ENCODE data around the gene NRSN2.

Gene NRSN2

DNA sequence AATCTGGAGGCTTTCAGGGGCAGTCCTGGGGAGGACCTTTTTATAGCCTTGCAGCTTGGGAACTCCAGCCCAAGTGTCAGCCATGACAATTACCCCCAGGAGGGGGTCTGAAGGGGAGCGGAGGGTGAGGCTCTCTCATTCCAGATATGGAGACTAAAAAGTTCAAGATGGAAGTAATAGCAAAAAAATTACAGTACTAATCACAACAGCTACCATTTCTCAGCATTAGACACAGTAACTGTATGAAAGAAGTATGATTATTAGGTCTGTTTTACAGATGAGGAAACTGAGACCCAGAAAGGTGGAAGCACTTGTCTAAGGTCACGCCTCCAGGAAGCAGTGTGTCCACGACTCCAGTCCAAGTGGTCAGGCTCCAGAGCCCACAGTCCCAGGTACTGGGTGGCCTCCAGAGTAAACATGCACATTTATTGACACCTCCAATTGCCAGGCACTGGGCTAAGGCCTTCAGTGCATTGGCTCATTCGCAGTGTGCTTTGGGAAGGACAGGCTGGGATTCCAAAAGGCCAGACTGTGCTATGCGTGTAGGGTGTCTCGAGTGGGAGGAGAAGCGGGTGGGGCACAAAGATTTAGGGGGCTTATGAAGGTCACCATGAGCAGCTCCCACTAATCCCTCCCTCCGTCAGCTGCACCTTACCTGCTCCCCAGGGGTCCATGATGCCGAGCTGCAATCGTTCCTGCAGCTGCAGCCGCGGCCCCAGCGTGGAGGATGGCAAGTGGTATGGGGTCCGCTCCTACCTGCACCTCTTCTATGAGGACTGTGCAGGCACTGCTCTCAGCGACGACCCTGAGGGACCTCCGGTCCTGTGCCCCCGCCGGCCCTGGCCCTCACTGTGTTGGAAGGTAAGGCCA is 2.3 kb downstream of the NRSN2 start:
- TF ChIP-seq ZBTB7A (IDR thresholded peaks at IDR 0.05; ENCODE audit: low read depth) (no peak), FOXM1 (IDR thresholded peaks at IDR 0.05; ENCODE audit: borderline replicate concordance, low read depth) (no peak), YY1 (IDR thresholded peaks at IDR 0.05; ENCODE audit: low read depth) (no peak), EGR1 (IDR thresholded peaks at IDR 0.05) (no peak), TEAD4 (IDR thresholded peaks at IDR 0.05) (no peak), RAD21 (IDR thresholded peaks at IDR 0.05; ENCODE audit: low read depth) (no peak), CEBPB (IDR thresholded peaks at IDR 0.05) (no peak), NFIC (IDR thresholded peaks at IDR 0.05) (no peak), TCF12 (IDR thresholded peaks at IDR 0.05; ENCODE audit: low read depth) (no peak), REST (IDR thresholded peaks at IDR 0.05; ENCODE audit: low read depth) (no peak), CREB1 (IDR thresholded peaks at IDR 0.05; ENCODE audit: low read depth) (no peak), USF1 (IDR thresholded peaks at IDR 0.05) (no peak), TAF1 (IDR thresholded peaks at IDR 0.05; ENCODE audit: low read depth) (no peak), EP300 (IDR thresholded peaks at IDR 0.05; ENCODE audit: borderline replicate concordance) (no peak), MAX (IDR thresholded peaks at IDR 0.05) (no peak)

- TF ChIP-seq FOXM1 (IDR thresholded peaks at IDR 0.05; ENCODE audit: borderline replicate concordance, low read depth) (no peak), TEAD4 (IDR thresholded peaks at IDR 0.05) (no peak), EP300 (IDR thresholded peaks at IDR 0.05; ENCODE audit: borderline replicate concordance) (no peak), NFIC (IDR thresholded peaks at IDR 0.05) (no peak), YY1 (IDR thresholded peaks at IDR 0.05; ENCODE audit: low read depth) (no peak), TAF1 (IDR thresholded peaks at IDR 0.05; ENCODE audit: low read depth) (no peak), TCF12 (IDR thresholded peaks at IDR 0.05; ENCODE audit: low read depth) (no peak), CEBPB (IDR thresholded peaks at IDR 0.05) (no peak), REST (IDR thresholded peaks at IDR 0.05; ENCODE audit: low read depth) (no peak)
These were observed 6.3 kb downstream of the NRSN2 start for GRCh38 chr20:353166-353565.

DNA sequence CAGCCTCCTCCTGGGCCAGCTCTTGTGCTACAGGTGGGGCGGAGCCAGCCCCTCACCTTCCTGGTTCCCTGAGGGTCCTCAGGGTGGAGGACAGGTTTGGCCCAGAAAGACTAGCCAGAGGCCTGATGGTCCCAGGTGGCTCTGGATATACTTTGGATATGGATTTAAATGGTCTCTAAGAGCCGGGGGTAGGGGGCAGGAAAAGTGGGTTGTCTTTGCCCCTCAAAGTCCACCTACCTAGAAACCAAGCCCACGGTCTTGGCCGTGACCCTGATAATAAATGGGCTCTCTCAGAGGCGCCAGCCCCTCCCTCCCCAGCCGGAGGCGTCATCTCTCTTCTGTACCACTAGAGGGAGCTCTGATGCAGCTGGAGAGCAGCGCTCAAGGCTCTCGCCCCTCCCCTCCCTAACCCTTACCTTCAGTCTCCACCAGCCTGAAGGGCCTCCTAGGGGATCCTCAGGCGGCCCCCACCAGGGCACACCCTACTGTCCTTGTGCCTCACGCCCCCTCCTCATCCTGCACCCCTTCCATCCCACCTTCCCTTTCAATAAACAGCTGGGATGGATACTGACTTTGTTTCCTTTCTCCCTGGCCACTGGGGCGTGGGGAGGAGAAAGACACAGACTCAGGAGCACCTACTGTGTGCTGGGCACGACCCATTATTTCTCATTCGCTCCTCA is 7.5 kb downstream of the NRSN2 start:
- TF ChIP-seq ZBTB7A (IDR thresholded peaks at IDR 0.05; ENCODE audit: low read depth) (0 out of 2 replicates have a peak, but pooled peaks have one; percentile 64), EGR1 (IDR thresholded peaks at IDR 0.05) (no peak), RAD21 (IDR thresholded peaks at IDR 0.05; ENCODE audit: low read depth) (peak; percentile 97), TEAD4 (IDR thresholded peaks at IDR 0.05) (no peak), MAX (IDR thresholded peaks at IDR 0.05) (no peak), FOXM1 (IDR thresholded peaks at IDR 0.05; ENCODE audit: borderline replicate concordance, low read depth) (no peak), TAF1 (IDR thresholded peaks at IDR 0.05; ENCODE audit: low read depth) (no peak)

DNA sequence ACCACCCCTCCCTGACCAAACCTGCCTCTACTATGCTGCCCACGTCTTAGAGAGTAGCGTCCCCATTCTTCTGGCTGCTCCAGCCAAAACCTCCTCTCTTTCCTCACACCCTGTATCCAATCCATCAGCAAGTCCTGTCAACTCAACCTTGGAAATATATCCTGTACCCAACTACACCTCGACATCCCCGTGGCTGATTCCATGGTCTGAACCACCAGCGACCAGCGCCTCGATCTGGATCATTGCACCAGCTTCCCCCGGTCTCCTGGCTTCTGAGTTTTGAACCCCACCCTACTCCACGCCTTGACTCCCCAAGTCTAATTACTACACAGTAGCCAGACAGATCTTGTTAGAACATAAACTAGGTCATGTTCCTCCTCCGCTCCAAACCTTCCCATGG is 9.8 kb downstream of the NRSN2 start:
- TF ChIP-seq USF1 (IDR thresholded peaks at IDR 0.05) (no peak), REST (IDR thresholded peaks at IDR 0.05; ENCODE audit: low read depth) (no peak), YY1 (IDR thresholded peaks at IDR 0.05; ENCODE audit: low read depth) (no peak), EP300 (IDR thresholded peaks at IDR 0.05; ENCODE audit: borderline replicate concordance) (no peak), ZBTB7A (IDR thresholded peaks at IDR 0.05; ENCODE audit: low read depth) (no peak), TEAD4 (IDR thresholded peaks at IDR 0.05) (no peak), RAD21 (IDR thresholded peaks at IDR 0.05; ENCODE audit: low read depth) (no peak), TAF1 (IDR thresholded peaks at IDR 0.05; ENCODE audit: low read depth) (no peak), CREB1 (IDR thresholded peaks at IDR 0.05; ENCODE audit: low read depth) (no peak), NFIC (IDR thresholded peaks at IDR 0.05) (no peak), FOXM1 (IDR thresholded peaks at IDR 0.05; ENCODE audit: borderline replicate concordance, low read depth) (no peak), MAX (IDR thresholded peaks at IDR 0.05) (no peak), EGR1 (IDR thresholded peaks at IDR 0.05) (no peak), CEBPB (IDR thresholded peaks at IDR 0.05) (no peak), TCF12 (IDR thresholded peaks at IDR 0.05; ENCODE audit: low read depth) (no peak)

Data from Ishikawa (cell line).